Uterus (tissue), 4 donors: Measurements from ENCODE around the gene MLPH. TPM values are rescaled to one million over a fixed set of nuclear protein-coding genes. Genes with fewer than 3 reads are reported as not detected.

Experiments
- DNase-seq, 2 donors: peaks; one replicate each; pipeline ENCODE4 v3.0.0-alpha.2; 2019 to 2020
- H3K27ac ChIP-seq, 2 donors: fragments of 200-600 bp; sonication (generic); 1 replicate in 1 of 2; 2 replicates in 1 of 2; pipeline ENCODE4 v1.5.1; 2016 to 2018
- H3K27me3 ChIP-seq, 2 donors: fragments of 200-600 bp; sonication (generic); one replicate each; pipeline ENCODE4 v1.5.1; 2018 to 2019; ENCODE audit warnings: control low read depth in 1 of 2
- H3K36me3 ChIP-seq, 2 donors: fragments of 200-600 bp; sonication (generic); one replicate each; pipeline ENCODE4 v1.5.1; 2019; ENCODE audit warnings: control low read depth in 1 of 2
- H3K4me1 ChIP-seq, 2 donors: fragments of 200-600 bp; sonication (generic); one replicate each; pipeline ENCODE4 v1.5.1; 2018 to 2019; ENCODE audit warnings: control low read depth in 1 of 2
- H3K4me3 ChIP-seq, 2 donors: fragments of 200-600 bp; sonication (generic); 1 replicate in 1 of 2; 2 replicates in 1 of 2; pipeline ENCODE4 v1.5.1; 2018 to 2019; ENCODE audit warnings: mild to moderate bottlenecking in 1 of 2
- H3K9me3 ChIP-seq, 2 donors: fragments of 200-600 bp; sonication (generic); one replicate each; pipeline ENCODE4 v1.5.1; 2019; ENCODE audit warnings: control low read depth in 1 of 2
- CTCF ChIP-seq, 4 experiments: fragments of 200-600 bp in 2 of 4; fragments of 450-650 bp in 2 of 4; sonication (generic) in 2 of 4; IDR thresholded peaks; one replicate each; pipeline ENCODE4 v1.5.1; 2016 to 2019; ENCODE audit warnings: antibody characterized with exemption in 4 of 4, mild to moderate bottlenecking in 2 of 4, moderate library complexity in 1 of 4
- POLR2A ChIP-seq, 2 donors: fragments of 450-650 bp; IDR thresholded peaks; one replicate each; pipeline ENCODE4 v1.6.1; 2016; ENCODE audit warnings: antibody characterized with exemption in 2 of 2, mild to moderate bottlenecking in 1 of 2, moderate library complexity in 1 of 2
- intact Hi-C: fragments of 100-400 bp; cut with DNase I; formaldehyde crosslinking; loops from one replicate; pipeline ENCODE4 v1.15.1; 2023; ENCODE audit warnings: low total_unique reads
- total RNA-seq, 4 donors: library from RNA; depleted of rRNA in 3 of 4; stranded (reverse); fragments of >200 nt in 3 of 4; gene quantifications; one replicate each; pipeline versions ENCODE4 v1.1.0 to v1.2.4, GENCODE V29; 2014 to 2023
- donor health status: DM: yes; HTN: yes; CAD: no.

The MLPH gene
- total RNA-seq, 4 donors from 2014 or later, result 1.2 to 16.5 (median 8.9) TPM

- H3K36me3 ChIP-seq, result no peaks in the 10 kb centered on the region
- intact Hi-C loops, result no loop called here
- no peak for DNase-seq
These were observed 37.6 kb downstream of the MLPH start for GRCh38 chr2:237524631-237525030.

GRCh38 chr2:237525559-237526157, 38.6 kb downstream of the MLPH start:
- TF ChIP-seq POLR2A (IDR thresholded peaks at IDR 0.05) (no peak), CTCF (IDR thresholded peaks at IDR 0.05) (no peak)
- Histone ChIP-seq H3K4me3 (no peak overlapping the region), H3K27ac (no peak overlapping the region), H3K4me1 (no peaks in the 10 kb centered on the region), H3K36me3 (no peaks in the 10 kb centered on the region), H3K9me3 (no peaks in the 10 kb centered on the region), H3K27me3 (no peaks in the 10 kb centered on the region)
- DNase-seq, result no peak
- intact Hi-C loops, result no loop called here

More at GRCh38 chr2:237524631-237525030, 37.6 kb downstream of the MLPH start:
- TF ChIP-seq POLR2A (IDR thresholded peaks at IDR 0.05) (no peak), CTCF (IDR thresholded peaks at IDR 0.05) (no peak)
- Histone ChIP-seq H3K4me1 (no peaks in the 10 kb centered on the region), H3K27me3 (no peaks in the 10 kb centered on the region), H3K4me3 (no peak overlapping the region), H3K27ac (no peak overlapping the region), H3K9me3 (no peaks in the 10 kb centered on the region)

GRCh38 chr2:237527233-237527632, 40.2 kb downstream of the MLPH start:
- intact Hi-C loops, result no loop called here
- no peak for DNase-seq

GRCh38 chr2:237527766-237528165, 40.7 kb downstream of the MLPH start:
- DNase-seq, result no peak
- H3K4me1 ChIP-seq, result no peaks in the 10 kb centered on the region
- no peaks in the 10 kb centered on the region for H3K36me3 ChIP-seq
- no peak for TF ChIP-seq CTCF (IDR thresholded peaks at IDR 0.05)
- TF ChIP-seq POLR2A (IDR thresholded peaks at IDR 0.05), result no peak
- intact Hi-C loops, result no loop called here
- H3K4me3 ChIP-seq, result no peak overlapping the region
- H3K27me3 ChIP-seq, result no peaks in the 10 kb centered on the region
- H3K27ac ChIP-seq, result no peak overlapping the region
- no peaks in the 10 kb centered on the region for H3K9me3 ChIP-seq

More at GRCh38 chr2:237527233-237527632, 40.2 kb downstream of the MLPH start:
- Histone ChIP-seq H3K27me3 (no peaks in the 10 kb centered on the region), H3K27ac (no peak overlapping the region), H3K4me1 (no peaks in the 10 kb centered on the region), H3K4me3 (no peak overlapping the region), H3K9me3 (no peaks in the 10 kb centered on the region), H3K36me3 (no peaks in the 10 kb centered on the region)
- TF ChIP-seq CTCF (IDR thresholded peaks at IDR 0.05), result no peak
- TF ChIP-seq POLR2A (IDR thresholded peaks at IDR 0.05), result no peak

- no peaks in the 10 kb centered on the region for H3K36me3 ChIP-seq
- no peaks in the 10 kb centered on the region for H3K9me3 ChIP-seq
- no peak for DNase-seq
- H3K4me3 ChIP-seq, result no peak overlapping the region
- H3K27ac ChIP-seq, result no peak overlapping the region
- intact Hi-C loops, result no loop called here
- no peaks in the 10 kb centered on the region for H3K27me3 ChIP-seq
- TF ChIP-seq POLR2A (IDR thresholded peaks at IDR 0.05) (no peak), CTCF (IDR thresholded peaks at IDR 0.05) (no peak)
- H3K4me1 ChIP-seq, result no peaks in the 10 kb centered on the region
These were observed 42.7 kb downstream of the MLPH start for GRCh38 chr2:237529452-237530402.
